ENCODE results near the gene NACC2. TPM values are rescaled to one million over a fixed set of nuclear protein-coding genes. Genes with fewer than 3 reads are reported as not detected.

Gene NACC2
- total and polyA plus RNA-seq, 10 of the 15 experiments (the other 5 are each of a cell fraction or from before 2014, with no cell fraction given), result 0.66 to 14.7 (median 3.5) TPM

DNA sequence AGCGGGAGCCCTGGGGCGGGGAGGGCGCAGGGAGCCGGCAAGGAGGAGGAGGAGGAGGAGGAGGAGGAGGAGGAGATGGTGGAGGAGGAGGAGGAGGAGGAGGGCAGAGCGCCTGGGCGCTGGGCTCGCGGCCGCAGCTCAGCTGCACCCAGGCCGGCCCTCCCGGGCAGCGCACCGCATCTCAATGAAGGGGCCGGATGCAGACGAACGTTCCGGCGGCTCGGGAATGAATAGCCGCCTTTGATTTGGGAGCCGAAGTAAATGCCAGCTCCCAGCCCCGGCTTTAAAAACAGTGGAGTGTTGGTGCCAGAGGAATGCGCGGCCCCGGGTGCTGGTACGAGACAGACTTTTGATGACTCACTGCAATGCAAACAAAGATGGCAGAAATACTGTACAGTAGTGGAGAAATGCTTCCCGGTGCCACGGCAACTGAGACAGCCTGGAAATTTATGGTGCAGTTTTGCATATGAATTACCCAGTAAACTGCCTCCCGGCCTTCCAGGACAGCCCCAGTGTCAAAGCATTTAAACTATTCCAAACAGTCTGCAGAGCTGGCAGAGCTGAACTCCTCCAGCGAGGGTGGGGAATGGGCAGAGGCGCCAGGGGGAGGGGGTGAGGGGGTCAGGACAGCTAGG, 43.1 kb downstream of the NACC2 start:
- H4K20me1 ChIP-seq (ENCODE audit: control insufficient read depth, insufficient read depth), result peaks cover 4% of the 10 kb centered on the region; the same call in 1 of the 2 replicates
- POLR2A ChIA-PET, result interaction anchor here (0.6 kb wide), 1 partner anchor 285 kb away, joined by 3 read pairs; no protein-coding TSS in a partner anchor
- WGBS (ENCODE audit: insufficient coverage, insufficient replicate concordance, low lambda C conversion rate, missing lambda C conversion rate), result 4% methylated on average over 19 of the region's 31 CpGs
- no peaks in the 10 kb centered on the region for H3K27me3 ChIP-seq (replicated peaks in 1 of 2; ENCODE audit: control insufficient read depth in 2 of 2, insufficient read depth in 2 of 2, low read length in 1 of 2)
- no peak overlapping the region for H3K9ac ChIP-seq (ENCODE audit: control insufficient read depth, insufficient read depth, low read length)
- H2AFZ ChIP-seq (ENCODE audit: control insufficient read depth, low read depth, low read length), result no peak overlapping the region
- H3K79me2 ChIP-seq (ENCODE audit: control insufficient read depth, insufficient read depth, low read length), result no peaks in the 10 kb centered on the region
- SMC1A ChIA-PET (ENCODE audit: uncharacterized antibody, unreplicated experiment), result no interaction called here
- CTCF ChIA-PET, result interaction anchor here (0.7 kb wide), 1 partner anchor 13 kb away, joined by 3 read pairs; no protein-coding TSS in a partner anchor
- H3K4me3 ChIP-seq, result no peak overlapping the region
- in situ Hi-C loops (cut with MboI), result no loop called here
- intact Hi-C loops (cut with micrococcal nuclease; ENCODE audit: unreplicated experiment), result no loop called here
- H3K27ac ChIP-seq (ENCODE audit: control insufficient read depth, insufficient read depth), result no peak overlapping the region
- TF ChIP-seq FOXM1 (IDR thresholded peaks at IDR 0.05; ENCODE audit: low read depth, low read length) (no peak), MEF2B (IDR thresholded peaks at IDR 0.05; ENCODE audit: partially characterized antibody, poor library complexity, severe bottlenecking) (no peak), PBX3 (IDR thresholded peaks at IDR 0.05; ENCODE audit: insufficient replicate concordance, low read depth, low read length) (no peak), IKZF2 (IDR thresholded peaks at IDR 0.05) (no peak), POLR2AphosphoS5 (IDR thresholded peaks at IDR 0.05; ENCODE audit: low read length) (no peak), SMARCA5 (IDR thresholded peaks at IDR 0.05) (no peak), DPF2 (IDR thresholded peaks at IDR 0.05) (no peak), ZNF217 (IDR thresholded peaks at IDR 0.05) (no peak), TARDBP (IDR thresholded peaks at IDR 0.05; ENCODE audit: borderline replicate concordance) (no peak), CHD2 (IDR thresholded peaks at IDR 0.05; ENCODE audit: borderline replicate concordance, low read depth, low read length) (no peak), NRF1 (conservative IDR thresholded peaks at IDR 0.05; ENCODE audit: low read depth, low read length) (no peak), MXI1 (IDR thresholded peaks at IDR 0.05; ENCODE audit: low read depth, low read length) (no peak), RCOR1 (conservative IDR thresholded peaks at IDR 0.05; ENCODE audit: low read depth, low read length) (no peak), RELA (IDR thresholded peaks at IDR 0.05; ENCODE audit: borderline replicate concordance, partially characterized antibody) (no peak), CHD4 (IDR thresholded peaks at IDR 0.05) (no peak), NFYA (IDR thresholded peaks at IDR 0.05; ENCODE audit: borderline replicate concordance, low read depth, low read length) (no peak)
- TF ChIP-seq, protein P1, sequence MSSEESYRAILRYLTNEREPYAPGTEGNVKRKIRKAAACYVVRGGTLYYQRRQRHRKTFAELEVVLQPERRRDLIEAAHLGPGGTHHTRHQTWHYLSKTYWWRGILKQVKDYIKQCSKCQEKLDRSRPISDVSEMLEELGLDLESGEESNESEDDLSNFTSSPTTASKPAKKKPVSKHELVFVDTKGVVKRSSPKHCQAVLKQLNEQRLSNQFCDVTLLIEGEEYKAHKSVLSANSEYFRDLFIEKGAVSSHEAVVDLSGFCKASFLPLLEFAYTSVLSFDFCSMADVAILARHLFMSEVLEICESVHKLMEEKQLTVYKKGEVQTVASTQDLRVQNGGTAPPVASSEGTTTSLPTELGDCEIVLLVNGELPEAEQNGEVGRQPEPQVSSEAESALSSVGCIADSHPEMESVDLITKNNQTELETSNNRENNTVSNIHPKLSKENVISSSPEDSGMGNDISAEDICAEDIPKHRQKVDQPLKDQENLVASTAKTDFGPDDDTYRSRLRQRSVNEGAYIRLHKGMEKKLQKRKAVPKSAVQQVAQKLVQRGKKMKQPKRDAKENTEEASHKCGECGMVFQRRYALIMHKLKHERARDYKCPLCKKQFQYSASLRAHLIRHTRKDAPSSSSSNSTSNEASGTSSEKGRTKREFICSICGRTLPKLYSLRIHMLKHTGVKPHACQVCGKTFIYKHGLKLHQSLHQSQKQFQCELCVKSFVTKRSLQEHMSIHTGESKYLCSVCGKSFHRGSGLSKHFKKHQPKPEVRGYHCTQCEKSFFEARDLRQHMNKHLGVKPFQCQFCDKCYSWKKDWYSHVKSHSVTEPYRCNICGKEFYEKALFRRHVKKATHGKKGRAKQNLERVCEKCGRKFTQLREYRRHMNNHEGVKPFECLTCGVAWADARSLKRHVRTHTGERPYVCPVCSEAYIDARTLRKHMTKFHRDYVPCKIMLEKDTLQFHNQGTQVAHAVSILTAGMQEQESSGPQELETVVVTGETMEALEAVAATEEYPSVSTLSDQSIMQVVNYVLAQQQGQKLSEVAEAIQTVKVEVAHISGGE (CRISPR knock-in tag; IDR thresholded peaks at IDR 0.05), result no peak
- ATAC-seq (peak; percentile 17), FAIRE-seq (no peak), DNase-seq (ENCODE audit: low read depth, low spot score) (no peak)
- peaks cover 0 to 4% of the 10 kb centered on the region in 2 experiments; a peak in 2 of 4 replicates for H3K36me3 ChIP-seq (ENCODE audit: control insufficient read depth in 2 of 2, insufficient read depth in 2 of 2, low read length in 1 of 2)
- peak overlapping the region; percentile 33 for H3K4me2 ChIP-seq (ENCODE audit: control insufficient read depth, insufficient read depth)
- no peaks in the 10 kb centered on the region for H3K9me3 ChIP-seq (replicated peaks; ENCODE audit: control insufficient read depth, insufficient read depth, low read length)
- RAD21 ChIA-PET (ENCODE audit: unreplicated experiment), result interaction anchor here (0.6 kb wide), 2 partner anchors 54 to 771 kb away, joined by 3 read pairs; no protein-coding TSS in a partner anchor
- no TSS peak for BruUV-seq (replicated peaks)
- no peaks in the 10 kb centered on the region for H3K4me1 ChIP-seq (ENCODE audit: control insufficient read depth, insufficient read depth, low read length)

Measured in GM12878 (cell line).